ENCODE data around the gene DNAJC3.

Gene DNAJC3

GRCh38 chr13:95671597-95671996 lies 5.3 kb upstream of the DNAJC3 start:
- H3K27me3 ChIP-seq (ENCODE audit: control insufficient read depth in 3 of 3, insufficient read depth in 3 of 3, low read depth in 1 of 3, low read length in 3 of 3): no peaks in the 10 kb centered on the region
- no peak overlapping the region for H2AFZ ChIP-seq (ENCODE audit: low read length)
- no peak overlapping the region for H2BK15ac ChIP-seq (ENCODE audit: low read length)
- H3K4me2 ChIP-seq (ENCODE audit: insufficient read depth, low read length, poor library complexity, severe bottlenecking): no peak overlapping the region
- no peak overlapping the region for H3K14ac ChIP-seq (ENCODE audit: low read length)
- H3K4ac ChIP-seq (ENCODE audit: low read length): no peak overlapping the region
- no peak overlapping the region for H4K91ac ChIP-seq (ENCODE audit: low read depth, low read length, poor library complexity)
- no peak overlapping the region for H4K8ac ChIP-seq (ENCODE audit: low read depth, low read length)
- H3K9ac ChIP-seq (ENCODE audit: low read depth, low read length, poor library complexity): no peak overlapping the region
- H3K18ac ChIP-seq (ENCODE audit: low read length): no peak overlapping the region
- no peaks in the 10 kb centered on the region for H3K79me1 ChIP-seq (ENCODE audit: low read depth, low read length)
- H3K4me1 ChIP-seq (ENCODE audit: control insufficient read depth in 2 of 2, insufficient read depth in 1 of 2, low read depth in 1 of 2, low read length in 2 of 2): no peaks in the 10 kb centered on the region
- no peaks in the 10 kb centered on the region for H3K36me3 ChIP-seq (replicated peaks in 1 of 2; ENCODE audit: control insufficient read depth in 2 of 2, insufficient read depth in 2 of 2, low read length in 2 of 2)
- no peak overlapping the region for H2BK5ac ChIP-seq (ENCODE audit: low read length)
- no peak overlapping the region for H2BK12ac ChIP-seq (ENCODE audit: low read length)
- no peak overlapping the region for H3K27ac ChIP-seq (replicated peaks; ENCODE audit: low read length)
- H2AK5ac ChIP-seq (ENCODE audit: low read depth, low read length): no peak overlapping the region
- DNase-seq (ENCODE audit: low spot score): no peak
- no peak overlapping the region for H3K23ac ChIP-seq (ENCODE audit: low read depth, low read length, poor library complexity)
- H2BK120ac ChIP-seq (ENCODE audit: low read depth, low read length): no peak overlapping the region
- WGBS, 2 donors (ENCODE audit: extremely low coverage in 2 of 2, insufficient read length in 2 of 2, insufficient replicate concordance in 1 of 2): no CpG with 5 or more reads among the region's 5 CpGs
- no peak overlapping the region for H3K4me3 ChIP-seq (ENCODE audit: low read length in 2 of 2)
- H3K9me3 ChIP-seq (replicated peaks in 1 of 2; ENCODE audit: control insufficient read depth in 2 of 2, insufficient read depth in 1 of 2, low read depth in 1 of 2, low read length in 2 of 2): peaks cover 13 to 28% of the 10 kb centered on the region in 2 donors

- DNase-seq (ENCODE audit: low spot score): no peak
- no peak overlapping the region for H4K91ac ChIP-seq (ENCODE audit: low read depth, low read length, poor library complexity)
- WGBS, 2 donors (ENCODE audit: extremely low coverage in 2 of 2, insufficient read length in 2 of 2, insufficient replicate concordance in 1 of 2): no CpG with 5 or more reads among the region's 32 CpGs
These were observed 706 bp upstream of the DNAJC3 start for GRCh38 chr13:95676105-95676761.

GRCh38 chr13:95677564-95678266 lies 776 bp downstream of the DNAJC3 start:
- Histone ChIP-seq H3K9ac (ENCODE audit: low read depth, low read length, poor library complexity) (peak overlapping the region; percentile 27), H2AFZ (ENCODE audit: low read length) (peak overlapping the region; percentile 98), H3K9me3 (replicated peaks in 1 of 2; ENCODE audit: control insufficient read depth in 2 of 2, insufficient read depth in 1 of 2, low read depth in 1 of 2, low read length in 2 of 2) (peaks cover 0 to 2% of the 10 kb centered on the region in 2 donors), H2BK120ac (ENCODE audit: low read depth, low read length) (no peak overlapping the region), H3K27ac (replicated peaks; ENCODE audit: low read length) (no peak overlapping the region), H2BK15ac (ENCODE audit: low read length) (no peak overlapping the region), H4K91ac (ENCODE audit: low read depth, low read length, poor library complexity) (no peak overlapping the region), H2AK5ac (ENCODE audit: low read depth, low read length) (no peak overlapping the region), H3K36me3 (replicated peaks in 1 of 2; ENCODE audit: control insufficient read depth in 2 of 2, insufficient read depth in 2 of 2, low read length in 2 of 2) (no peaks in the 10 kb centered on the region), H3K4me2 (ENCODE audit: insufficient read depth, low read length, poor library complexity, severe bottlenecking) (peak overlapping the region; percentile 81), H3K14ac (ENCODE audit: low read length) (peak overlapping the region; percentile 47), H3K23ac (ENCODE audit: low read depth, low read length, poor library complexity) (no peak overlapping the region), H3K4me1 (ENCODE audit: control insufficient read depth in 2 of 2, insufficient read depth in 1 of 2, low read depth in 1 of 2, low read length in 2 of 2) (peaks cover 2 to 7% of the 10 kb centered on the region in 2 donors), H2BK12ac (ENCODE audit: low read length) (no peak overlapping the region), H3K79me1 (ENCODE audit: low read depth, low read length) (no peaks in the 10 kb centered on the region), H3K27me3 (ENCODE audit: control insufficient read depth in 3 of 3, insufficient read depth in 3 of 3, low read depth in 1 of 3, low read length in 3 of 3) (no peaks in the 10 kb centered on the region), H4K8ac (ENCODE audit: low read depth, low read length) (no peak overlapping the region), H3K4ac (ENCODE audit: low read length) (no peak overlapping the region), H3K4me3 (ENCODE audit: low read length in 2 of 2) (peak overlapping the region; percentile 86 to 99), H2BK5ac (ENCODE audit: low read length) (peak overlapping the region; percentile 47), H3K18ac (ENCODE audit: low read length) (peak overlapping the region; percentile 96)
- peak; percentile 38 for DNase-seq (ENCODE audit: low spot score)
- no CpG with 5 or more reads among the region's 30 CpGs for WGBS, 2 donors (ENCODE audit: extremely low coverage in 2 of 2, insufficient read length in 2 of 2, insufficient replicate concordance in 1 of 2)

More at GRCh38 chr13:95676105-95676761, 706 bp upstream of the DNAJC3 start:
- Histone ChIP-seq H2BK12ac (ENCODE audit: low read length) (no peak overlapping the region), H2BK120ac (ENCODE audit: low read depth, low read length) (no peak overlapping the region), H3K4me1 (ENCODE audit: control insufficient read depth in 2 of 2, insufficient read depth in 1 of 2, low read depth in 1 of 2, low read length in 2 of 2) (peaks cover 2 to 7% of the 10 kb centered on the region in 2 donors), H2AFZ (ENCODE audit: low read length) (peak overlapping the region; percentile 96), H3K23ac (ENCODE audit: low read depth, low read length, poor library complexity) (peak overlapping the region; percentile 26), H3K9me3 (replicated peaks in 1 of 2; ENCODE audit: control insufficient read depth in 2 of 2, insufficient read depth in 1 of 2, low read depth in 1 of 2, low read length in 2 of 2) (peaks cover 4 to 7% of the 10 kb centered on the region in 2 donors), H3K14ac (ENCODE audit: low read length) (no peak overlapping the region), H3K79me1 (ENCODE audit: low read depth, low read length) (no peaks in the 10 kb centered on the region), H3K4ac (ENCODE audit: low read length) (no peak overlapping the region), H3K9ac (ENCODE audit: low read depth, low read length, poor library complexity) (peak overlapping the region; percentile 86), H3K18ac (ENCODE audit: low read length) (peak overlapping the region; percentile 86), H3K36me3 (replicated peaks in 1 of 2; ENCODE audit: control insufficient read depth in 2 of 2, insufficient read depth in 2 of 2, low read length in 2 of 2) (no peaks in the 10 kb centered on the region), H4K8ac (ENCODE audit: low read depth, low read length) (no peak overlapping the region), H3K4me3 (ENCODE audit: low read length in 2 of 2) (peak overlapping the region; percentile 86 to 98), H2BK5ac (ENCODE audit: low read length) (peak overlapping the region; percentile 2), H3K27me3 (ENCODE audit: control insufficient read depth in 3 of 3, insufficient read depth in 3 of 3, low read depth in 1 of 3, low read length in 3 of 3) (no peaks in the 10 kb centered on the region), H3K27ac (replicated peaks; ENCODE audit: low read length) (peak overlapping the region; percentile 96), H2AK5ac (ENCODE audit: low read depth, low read length) (no peak overlapping the region), H3K4me2 (ENCODE audit: insufficient read depth, low read length, poor library complexity, severe bottlenecking) (peak overlapping the region; percentile 85), H2BK15ac (ENCODE audit: low read length) (peak overlapping the region; percentile 0)

- no peak overlapping the region for H2AK5ac ChIP-seq (ENCODE audit: low read depth, low read length)
- no peak overlapping the region for H4K8ac ChIP-seq (ENCODE audit: low read depth, low read length)
- H3K4me3 ChIP-seq (ENCODE audit: low read length in 2 of 2): no peak overlapping the region
- no peak overlapping the region for H3K4me2 ChIP-seq (ENCODE audit: insufficient read depth, low read length, poor library complexity, severe bottlenecking)
- H2AFZ ChIP-seq (ENCODE audit: low read length): no peak overlapping the region
- H4K91ac ChIP-seq (ENCODE audit: low read depth, low read length, poor library complexity): no peak overlapping the region
- no peak for DNase-seq (ENCODE audit: low spot score)
- no peak overlapping the region for H3K18ac ChIP-seq (ENCODE audit: low read length)
- WGBS, 2 donors (ENCODE audit: extremely low coverage in 2 of 2, insufficient read length in 2 of 2, insufficient replicate concordance in 1 of 2): no CpG with 5 or more reads among the region's 4 CpGs
- H3K4ac ChIP-seq (ENCODE audit: low read length): no peak overlapping the region
- peaks cover 0 to 2% of the 10 kb centered on the region in 2 donors for H3K9me3 ChIP-seq (replicated peaks in 1 of 2; ENCODE audit: control insufficient read depth in 2 of 2, insufficient read depth in 1 of 2, low read depth in 1 of 2, low read length in 2 of 2)
- H3K27me3 ChIP-seq (ENCODE audit: control insufficient read depth in 3 of 3, insufficient read depth in 3 of 3, low read depth in 1 of 3, low read length in 3 of 3): no peaks in the 10 kb centered on the region
- no peaks in the 10 kb centered on the region for H3K79me1 ChIP-seq (ENCODE audit: low read depth, low read length)
- H2BK120ac ChIP-seq (ENCODE audit: low read depth, low read length): no peak overlapping the region
- H3K23ac ChIP-seq (ENCODE audit: low read depth, low read length, poor library complexity): no peak overlapping the region
- H3K36me3 ChIP-seq (replicated peaks in 1 of 2; ENCODE audit: control insufficient read depth in 2 of 2, insufficient read depth in 2 of 2, low read length in 2 of 2): no peaks in the 10 kb centered on the region
- no peak overlapping the region for H2BK12ac ChIP-seq (ENCODE audit: low read length)
- H2BK5ac ChIP-seq (ENCODE audit: low read length): no peak overlapping the region
- H3K14ac ChIP-seq (ENCODE audit: low read length): no peak overlapping the region
- no peak overlapping the region for H2BK15ac ChIP-seq (ENCODE audit: low read length)
- no peak overlapping the region for H3K9ac ChIP-seq (ENCODE audit: low read depth, low read length, poor library complexity)
- H3K4me1 ChIP-seq (ENCODE audit: control insufficient read depth in 2 of 2, insufficient read depth in 1 of 2, low read depth in 1 of 2, low read length in 2 of 2): peaks cover 2 to 7% of the 10 kb centered on the region in 2 donors
- H3K27ac ChIP-seq (replicated peaks; ENCODE audit: low read length): no peak overlapping the region
These were observed 2.0 kb downstream of the DNAJC3 start for GRCh38 chr13:95678967-95679366.

Measured in neuronal stem cell (in vitro differentiated cells).